Left lung (tissue), 10 donors: ENCODE measurements around the gene DAZAP1. TPM values are rescaled to one million over a fixed set of nuclear protein-coding genes. Genes with fewer than 3 reads are reported as not detected.
A peak's percentile ranks its signal among the peaks of the same experiment; 100 is the strongest.
"Not testable (repeated sequence)": the region's sequence is repeated elsewhere in the genome, so short reads cannot be mapped to it uniquely, and the experiment has no call there.

Experiments
- ATAC-seq: fragments of 200-7000 bp; cut with Tn5 transposase; one replicate; pipeline ENCODE4 v1.9.1; 2020; ENCODE audit warnings: moderate library complexity
- DNase-seq, 4 donors: peaks; one replicate each; pipeline ENCODE4 v3.0.0-alpha.2; 2013 to 2020
- H3K27ac ChIP-seq, 2 donors: fragments of 200-600 bp; sonication (generic) in 1 of 2; one replicate each; pipeline versions ENCODE4 v1.5.0 to v1.8.0; 2020 to 2021
- H3K27me3 ChIP-seq, 2 donors: fragments of 200-600 bp; sonication (generic) in 1 of 2; one replicate each; pipeline versions ENCODE4 v1.5.0 to v1.8.0; 2020 to 2021
- H3K36me3 ChIP-seq, 2 donors: fragments of 200-600 bp; sonication (generic) in 1 of 2; one replicate each; pipeline versions ENCODE4 v1.5.0 to v1.8.0; 2020 to 2021
- H3K4me1 ChIP-seq, 2 donors: fragments of 200-600 bp; one replicate each; pipeline ENCODE4 v1.8.0; 2021
- H3K4me3 ChIP-seq, 2 donors: fragments of 200-600 bp; sonication (generic) in 1 of 2; one replicate each; pipeline versions ENCODE4 v1.5.0 to v1.8.0; 2020 to 2021; ENCODE audit warnings: mild to moderate bottlenecking in 1 of 2
- H3K9me3 ChIP-seq, 2 donors: fragments of 200-600 bp; sonication (generic) in 1 of 2; one replicate each; pipeline versions ENCODE4 v1.5.0 to v1.8.0; 2020 to 2021
- intact Hi-C, 2 donors: fragments of 100-400 bp; cut with DNase I; formaldehyde crosslinking; loops; one replicate each; pipeline versions ENCODE4 v1.11.2 to v1.14.2; 2022
- polyA plus RNA-seq, 6 donors: library from polyadenylated mRNA; unstranded; fragments of 120-200 nt; gene quantifications; one replicate each; pipeline ENCODE4 v1.2.1, GENCODE V29; 2013; ENCODE audit not compliant: insufficient read length in 6 of 6
- total RNA-seq, 2 donors: library from RNA; stranded (reverse); fragmentation: NEBNext Ultra II Directional; extraction: Animal tissue kit (Norgen Biotek cat#: 25700); gene quantifications; one replicate each; pipeline ENCODE4 v1.2.1, GENCODE V29; 2021
- TF ChIP-seq, protein P1 (sequence below), 2 donors: fragments of 200-600 bp; sonication (generic) in 1 of 2; IDR thresholded peaks; one replicate each; pipeline versions ENCODE4 v1.5.0 to v1.8.0; 2021; ENCODE audit warnings: antibody characterized with exemption in 2 of 2
- donor health status: DM: no; HTN: yes; CAD: no.
- donor health status: DM: no; HTN: no; CAD: no.

The DAZAP1 gene
- total and polyA plus RNA-seq, 8 donors: 86.4 to 132 (median 93.7) TPM

DNA sequence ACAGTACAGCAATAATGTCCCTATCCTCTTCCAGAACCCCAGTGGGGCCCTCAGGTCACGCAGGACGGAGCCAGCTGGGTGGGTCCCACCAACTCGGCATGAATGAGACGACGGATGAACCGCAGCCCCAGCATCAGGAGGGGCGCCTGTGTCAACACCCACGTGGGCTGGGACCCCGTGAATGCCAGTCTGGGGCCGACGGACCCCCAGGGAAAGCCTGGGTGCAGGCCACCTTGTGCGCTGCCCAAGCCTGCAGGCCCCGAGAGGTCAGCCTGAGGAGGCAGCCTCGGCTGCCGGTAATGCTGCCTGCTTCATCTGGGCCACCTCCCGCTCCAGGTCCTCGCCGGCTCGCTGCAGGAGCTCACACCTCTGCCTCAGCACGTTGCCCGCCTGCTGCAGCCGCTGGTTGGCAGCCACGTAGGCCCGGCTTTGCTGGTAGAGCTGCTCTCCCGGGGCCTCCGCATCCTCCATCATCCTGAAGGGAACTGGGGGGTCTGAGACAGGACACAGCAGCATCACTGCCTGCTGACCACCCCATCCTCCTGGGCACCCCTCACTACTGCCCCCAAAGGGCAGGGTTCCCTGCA, 67.5 kb downstream of the DAZAP1 start:
- Histone ChIP-seq H3K4me3 (no peak overlapping the region), H3K27me3 (peaks cover 37 to 46% of the 10 kb centered on the region in 2 donors), H3K9me3 (no peaks in the 10 kb centered on the region), H3K4me1 (peaks cover 21 to 52% of the 10 kb centered on the region in 2 donors), H3K27ac (no peak overlapping the region), H3K36me3 (peaks cover 0 to 36% of the 10 kb centered on the region in 2 donors)
- peak in 1 of 4 donors; percentile 67 for DNase-seq
- ATAC-seq: no peak
- TF ChIP-seq, protein P1, sequence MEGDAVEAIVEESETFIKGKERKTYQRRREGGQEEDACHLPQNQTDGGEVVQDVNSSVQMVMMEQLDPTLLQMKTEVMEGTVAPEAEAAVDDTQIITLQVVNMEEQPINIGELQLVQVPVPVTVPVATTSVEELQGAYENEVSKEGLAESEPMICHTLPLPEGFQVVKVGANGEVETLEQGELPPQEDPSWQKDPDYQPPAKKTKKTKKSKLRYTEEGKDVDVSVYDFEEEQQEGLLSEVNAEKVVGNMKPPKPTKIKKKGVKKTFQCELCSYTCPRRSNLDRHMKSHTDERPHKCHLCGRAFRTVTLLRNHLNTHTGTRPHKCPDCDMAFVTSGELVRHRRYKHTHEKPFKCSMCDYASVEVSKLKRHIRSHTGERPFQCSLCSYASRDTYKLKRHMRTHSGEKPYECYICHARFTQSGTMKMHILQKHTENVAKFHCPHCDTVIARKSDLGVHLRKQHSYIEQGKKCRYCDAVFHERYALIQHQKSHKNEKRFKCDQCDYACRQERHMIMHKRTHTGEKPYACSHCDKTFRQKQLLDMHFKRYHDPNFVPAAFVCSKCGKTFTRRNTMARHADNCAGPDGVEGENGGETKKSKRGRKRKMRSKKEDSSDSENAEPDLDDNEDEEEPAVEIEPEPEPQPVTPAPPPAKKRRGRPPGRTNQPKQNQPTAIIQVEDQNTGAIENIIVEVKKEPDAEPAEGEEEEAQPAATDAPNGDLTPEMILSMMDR (IDR thresholded peaks at IDR 0.05): no peak
- intact Hi-C loops: no loop called here

DNA sequence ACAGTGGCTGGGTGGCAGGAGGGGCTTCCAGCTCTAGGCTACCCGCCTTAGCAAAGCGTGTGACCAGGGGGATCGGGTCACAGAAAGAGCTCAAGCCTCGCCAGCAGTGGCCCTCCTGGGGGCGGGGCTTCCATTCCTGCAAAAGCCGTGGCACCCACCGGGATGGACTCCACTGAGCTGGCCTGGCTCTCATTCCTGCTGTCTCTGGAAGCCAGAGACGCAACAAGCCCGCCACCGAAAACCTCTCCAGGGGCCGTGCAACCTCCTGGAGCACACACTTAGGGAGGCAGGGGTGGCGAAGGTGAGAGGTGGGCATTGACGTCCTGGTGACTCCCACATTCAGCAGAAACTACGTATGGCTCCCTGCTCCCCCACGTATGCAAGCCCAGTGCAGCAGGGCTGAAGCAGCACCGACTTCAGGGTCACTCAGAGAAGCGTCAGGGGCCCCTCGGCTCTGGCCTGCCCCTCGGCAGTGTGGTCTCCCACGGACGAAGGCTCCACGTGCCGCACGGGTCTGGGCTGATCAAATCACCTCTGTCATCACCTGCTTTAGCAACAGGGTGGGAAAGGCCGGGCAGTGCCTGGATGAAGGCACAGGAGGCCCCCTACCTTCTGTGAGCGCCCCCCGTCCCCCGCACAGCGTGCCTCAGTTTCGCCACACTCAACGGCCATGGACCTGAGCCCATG, 68.5 kb downstream of the DAZAP1 start:
- peaks cover 27 to 35% of the 10 kb centered on the region in 2 donors for H3K27me3 ChIP-seq
- ATAC-seq (no peak), DNase-seq (no peak)
- intact Hi-C loops: no loop called here
- no peak overlapping the region for H3K27ac ChIP-seq
- H3K36me3 ChIP-seq: peaks cover 0 to 36% of the 10 kb centered on the region in 2 donors
- H3K4me1 ChIP-seq: peaks cover 10 to 41% of the 10 kb centered on the region in 2 donors
- H3K9me3 ChIP-seq: no peaks in the 10 kb centered on the region
- H3K4me3 ChIP-seq: no peak overlapping the region
- TF ChIP-seq, protein P1 (IDR thresholded peaks at IDR 0.05): no peak

DNA sequence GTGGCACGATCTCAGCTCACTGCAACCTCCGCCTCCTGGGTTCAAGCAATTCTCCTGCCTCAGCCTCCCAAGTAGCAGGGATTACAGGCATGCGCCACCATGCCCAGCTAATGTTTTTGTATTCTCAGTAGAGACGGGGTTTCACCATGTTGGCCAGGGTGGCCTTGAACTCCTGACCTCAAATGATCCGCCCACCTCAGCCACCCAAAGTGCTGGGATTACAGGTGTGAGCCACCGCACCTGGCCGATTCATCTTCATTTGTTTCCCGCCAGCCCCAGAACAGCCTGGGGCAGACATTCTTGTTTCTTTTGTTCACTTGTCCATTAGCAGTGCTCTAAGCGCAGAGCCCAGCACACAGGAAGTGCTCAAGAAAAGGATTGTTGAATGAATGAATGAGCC, 69.7 kb downstream of the DAZAP1 start:
- intact Hi-C loops, DNase-seq, H3K27ac ChIP-seq, H3K9me3 ChIP-seq, ATAC-seq, H3K4me3 ChIP-seq: not testable (repeated sequence)
- Histone ChIP-seq H3K27me3 (peaks cover 15 to 24% of the 10 kb centered on the region in 2 donors), H3K4me1 (peaks cover 4 to 30% of the 10 kb centered on the region in 2 donors), H3K36me3 (peaks cover 0 to 36% of the 10 kb centered on the region in 2 donors)

DNA sequence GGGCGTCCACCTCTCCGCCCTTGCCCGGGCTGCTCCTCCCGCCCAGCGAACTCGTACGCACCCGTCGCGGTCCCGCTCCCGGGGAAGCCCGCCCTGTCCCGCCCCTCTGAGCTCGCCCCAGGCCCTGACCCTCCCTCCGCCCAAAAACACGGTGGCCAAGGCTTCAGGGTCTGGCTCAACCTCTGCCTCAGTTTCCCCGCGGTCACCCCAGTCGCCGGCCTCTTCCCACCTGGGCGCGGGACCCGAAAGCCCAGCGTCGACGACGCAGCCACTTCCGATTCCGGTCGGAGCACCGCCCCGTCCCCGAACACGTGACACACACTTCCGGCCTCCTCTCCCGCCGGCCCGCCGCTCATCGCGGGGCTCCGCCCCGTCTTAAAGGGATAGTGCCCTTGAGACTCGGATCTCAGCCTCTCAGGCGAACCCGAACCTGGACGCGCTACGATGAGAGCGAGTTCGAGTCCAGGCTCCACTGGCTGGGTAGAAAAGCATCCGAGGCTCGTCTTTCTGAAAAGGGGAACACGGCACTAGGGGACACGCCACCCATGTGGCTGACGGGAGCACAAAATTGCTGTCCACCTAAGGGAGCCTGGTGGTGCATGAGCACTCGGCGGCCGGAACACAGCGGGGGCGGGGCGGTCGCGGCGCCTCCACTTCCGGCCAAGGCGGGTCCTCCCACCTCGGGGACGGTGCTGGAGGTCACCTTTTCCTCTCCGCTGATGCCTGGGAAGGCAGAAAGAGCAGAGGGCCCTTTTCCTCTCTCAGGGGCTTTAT, 71.7 kb downstream of the DAZAP1 start, which contains the start of gene C19orf25:
Gene C19orf25, minus strand, starts transcription at position 282 of the 774 bp plus-strand sequence. CDS start 312 bp downstream, outside the sequence.
- DNase-seq (peak; percentile 86 to 99 (median 95)), ATAC-seq (peak; percentile 98)
- H3K36me3 ChIP-seq: peaks cover 0 to 34% of the 10 kb centered on the region in 2 donors
- TF ChIP-seq, protein P1 (IDR thresholded peaks at IDR 0.05): no peak
- intact Hi-C loops: no loop called here
- peaks cover 0 to 3% of the 10 kb centered on the region in 2 donors for H3K27me3 ChIP-seq
- peaks cover 4 to 22% of the 10 kb centered on the region in 2 donors for H3K4me1 ChIP-seq
- peak within 1 kb of the TSS; percentile 41 to 83 for H3K27ac ChIP-seq
- H3K4me3 ChIP-seq: peak within 1 kb of the TSS; percentile 96 to 99
- no peaks in the 10 kb centered on the region for H3K9me3 ChIP-seq

DNA sequence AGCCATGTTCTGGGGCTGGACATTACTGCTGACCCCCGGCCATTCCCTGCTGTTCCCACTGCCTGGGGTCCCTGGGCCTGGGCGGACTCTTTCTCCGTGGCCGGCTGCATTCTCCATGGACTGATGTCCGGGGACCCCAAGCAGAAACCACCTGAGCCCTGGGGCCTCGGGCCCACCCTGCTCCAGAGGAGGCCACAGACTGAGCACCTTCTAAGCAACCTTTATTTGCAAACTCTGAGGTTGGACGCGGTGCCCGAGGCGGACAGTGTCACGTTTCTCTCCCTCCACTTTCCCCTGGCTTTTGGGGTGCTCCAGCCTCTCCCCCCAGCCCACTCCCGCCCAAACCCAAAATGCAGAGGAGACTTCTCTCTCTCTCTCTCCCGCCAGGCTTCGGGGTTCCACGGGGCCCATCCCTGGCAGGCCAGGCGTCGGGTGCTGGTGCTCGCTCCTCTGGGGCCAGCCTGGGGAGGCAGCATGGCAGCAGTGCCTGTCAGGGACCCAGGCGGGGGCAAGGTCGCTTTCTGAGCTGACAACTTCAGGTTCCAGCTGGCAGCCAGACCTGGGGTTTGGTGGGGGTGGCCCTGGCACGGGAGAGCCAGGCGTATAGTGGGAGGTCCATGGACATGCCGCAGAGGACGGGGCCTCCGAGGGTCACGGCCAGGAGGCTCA, 74.0 kb downstream of the DAZAP1 start:
- Histone ChIP-seq H3K9me3 (no peaks in the 10 kb centered on the region), H3K4me1 (peaks cover 4 to 22% of the 10 kb centered on the region in 2 donors), H3K27ac (no peak overlapping the region), H3K36me3 (peaks cover 0 to 12% of the 10 kb centered on the region in 2 donors), H3K27me3 (no peaks in the 10 kb centered on the region), H3K4me3 (no peak overlapping the region)
- no peak for ATAC-seq
- DNase-seq: peak in 1 of 4 donors; percentile 67
- intact Hi-C loops: no loop called here
- TF ChIP-seq, protein P1 (IDR thresholded peaks at IDR 0.05): no peak
